C4-2B (cell line): ENCODE measurements around the gene MYNN.

Source experiments
- ZFX ChIP-seq: fragments of 450-650 bp; IDR thresholded peaks from 2 replicates; pipeline ENCODE4 v1.6.1; 2017
- TF ChIP-seq, protein P1 (sequence below): fragments of 450-650 bp; conservative IDR thresholded peaks from 2 replicates; pipeline ENCODE4 v1.5.1; 2017; ENCODE audit warnings: mild to moderate bottlenecking

DNA sequence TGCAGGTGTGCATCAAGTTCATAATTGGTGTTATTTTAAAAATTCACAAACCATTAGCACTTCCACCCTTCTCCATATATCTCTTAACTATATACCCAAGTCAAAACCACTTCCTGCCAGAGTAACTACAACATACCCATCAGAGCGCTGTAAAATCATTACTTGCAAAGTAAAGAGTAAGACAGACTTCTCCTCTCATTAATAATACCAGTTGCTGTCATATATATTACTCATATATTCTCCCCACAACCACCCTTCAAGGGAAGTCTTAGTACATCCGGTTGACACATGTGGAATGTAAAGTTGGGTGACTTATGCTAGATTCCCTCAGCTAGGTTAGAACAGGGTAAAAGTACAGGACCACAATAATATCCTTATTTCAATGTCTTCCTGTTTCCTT, 13.9 kb upstream of the MYNN start:
- TF ChIP-seq, protein P1, sequence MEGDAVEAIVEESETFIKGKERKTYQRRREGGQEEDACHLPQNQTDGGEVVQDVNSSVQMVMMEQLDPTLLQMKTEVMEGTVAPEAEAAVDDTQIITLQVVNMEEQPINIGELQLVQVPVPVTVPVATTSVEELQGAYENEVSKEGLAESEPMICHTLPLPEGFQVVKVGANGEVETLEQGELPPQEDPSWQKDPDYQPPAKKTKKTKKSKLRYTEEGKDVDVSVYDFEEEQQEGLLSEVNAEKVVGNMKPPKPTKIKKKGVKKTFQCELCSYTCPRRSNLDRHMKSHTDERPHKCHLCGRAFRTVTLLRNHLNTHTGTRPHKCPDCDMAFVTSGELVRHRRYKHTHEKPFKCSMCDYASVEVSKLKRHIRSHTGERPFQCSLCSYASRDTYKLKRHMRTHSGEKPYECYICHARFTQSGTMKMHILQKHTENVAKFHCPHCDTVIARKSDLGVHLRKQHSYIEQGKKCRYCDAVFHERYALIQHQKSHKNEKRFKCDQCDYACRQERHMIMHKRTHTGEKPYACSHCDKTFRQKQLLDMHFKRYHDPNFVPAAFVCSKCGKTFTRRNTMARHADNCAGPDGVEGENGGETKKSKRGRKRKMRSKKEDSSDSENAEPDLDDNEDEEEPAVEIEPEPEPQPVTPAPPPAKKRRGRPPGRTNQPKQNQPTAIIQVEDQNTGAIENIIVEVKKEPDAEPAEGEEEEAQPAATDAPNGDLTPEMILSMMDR, result no peak
- no peak for TF ChIP-seq ZFX
